Limb (tissue), 2 donors: ENCODE measurements around the gene ZC3H4.
A peak's percentile ranks its signal among the peaks of the same experiment; 100 is the strongest.

Source experiments
- DNase-seq, 2 donors: peaks; one replicate each; pipeline ENCODE4 v3.0.0-alpha.2; 2016; ENCODE audit errors: extremely low spot score in 2 of 2

The ZC3H4 gene

GRCh38 chr19:47021536-47022139 lies 91.9 kb downstream of the ZC3H4 start:
- DNase-seq = no peak

GRCh38 chr19:47020992-47021496 lies 92.5 kb downstream of the ZC3H4 start:
- DNase-seq = no peak

- no peak for DNase-seq
Measured at GRCh38 chr19:47020132-47020805, 93.3 kb downstream of the ZC3H4 start.

- peak in 1 of 2 donors; percentile 57 for DNase-seq
Measured at GRCh38 chr19:47019431-47020041, 94.0 kb downstream of the ZC3H4 start, which contains the start of gene NPAS1. Gene NPAS1 (plus strand): TSS chr19:47019837. CDS start chr19:47021048, 1,211 bp downstream.

- no peak for DNase-seq
Measured at GRCh38 chr19:47018923-47019322, 94.7 kb downstream of the ZC3H4 start.
